Smooth muscle cell of the umbilical artery (primary cell): ENCODE results near the gene ZCCHC7. TPM values are rescaled to one million over a fixed set of nuclear protein-coding genes. Genes with fewer than 3 reads are reported as not detected.

Experiments
- total RNA-seq: library from RNA; depleted of rRNA; stranded (reverse); fragments of >200 nt; gene quantifications from 2 replicates; pipeline ENCODE4 v1.2.3, GENCODE V29; 2014

The ZCCHC7 gene
- total RNA-seq: 22.3 and 23.9 TPM in 2 replicates

GRCh38 chr9:37119907-37120842 is at the start of gene ZCCHC7:
TSS of gene ZCCHC7 (plus strand) at chr9:37120574.

Other genes with a start within 250 kb of the ZCCHC7 start
- not detected in 2 replicates for gene PAX5, start 86.3 kb upstream of the ZCCHC7 start, total RNA-seq